ENCODE results near the gene TNFRSF8. TPM values are rescaled to one million over a fixed set of nuclear protein-coding genes. Genes with fewer than 3 reads are reported as not detected.

Gene TNFRSF8
- total RNA-seq, 1 experiment from 2014 or later, result 20.8 TPM

DNA sequence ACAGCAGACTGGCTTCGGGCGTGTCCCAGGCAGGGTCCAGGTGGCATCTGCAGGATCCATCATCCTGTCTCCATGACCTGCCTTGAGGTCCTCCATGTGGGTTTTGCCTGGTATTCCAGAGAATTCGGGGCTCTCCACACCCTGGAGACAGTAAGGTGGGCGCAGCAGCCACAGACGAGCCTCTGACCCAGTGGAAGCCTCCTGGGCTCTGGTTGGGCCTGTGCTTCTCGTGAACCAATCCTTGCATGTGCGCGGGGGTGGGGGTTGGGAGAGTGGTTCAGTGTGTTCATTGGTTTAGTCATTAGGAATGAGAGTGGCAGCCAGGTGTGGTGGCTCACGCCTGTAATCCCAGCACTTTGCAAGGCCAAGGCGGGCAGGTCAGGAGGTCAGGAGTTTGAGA, 71.6 kb downstream of the TNFRSF8 start (continued):
- TF ChIP-seq, protein P1, sequence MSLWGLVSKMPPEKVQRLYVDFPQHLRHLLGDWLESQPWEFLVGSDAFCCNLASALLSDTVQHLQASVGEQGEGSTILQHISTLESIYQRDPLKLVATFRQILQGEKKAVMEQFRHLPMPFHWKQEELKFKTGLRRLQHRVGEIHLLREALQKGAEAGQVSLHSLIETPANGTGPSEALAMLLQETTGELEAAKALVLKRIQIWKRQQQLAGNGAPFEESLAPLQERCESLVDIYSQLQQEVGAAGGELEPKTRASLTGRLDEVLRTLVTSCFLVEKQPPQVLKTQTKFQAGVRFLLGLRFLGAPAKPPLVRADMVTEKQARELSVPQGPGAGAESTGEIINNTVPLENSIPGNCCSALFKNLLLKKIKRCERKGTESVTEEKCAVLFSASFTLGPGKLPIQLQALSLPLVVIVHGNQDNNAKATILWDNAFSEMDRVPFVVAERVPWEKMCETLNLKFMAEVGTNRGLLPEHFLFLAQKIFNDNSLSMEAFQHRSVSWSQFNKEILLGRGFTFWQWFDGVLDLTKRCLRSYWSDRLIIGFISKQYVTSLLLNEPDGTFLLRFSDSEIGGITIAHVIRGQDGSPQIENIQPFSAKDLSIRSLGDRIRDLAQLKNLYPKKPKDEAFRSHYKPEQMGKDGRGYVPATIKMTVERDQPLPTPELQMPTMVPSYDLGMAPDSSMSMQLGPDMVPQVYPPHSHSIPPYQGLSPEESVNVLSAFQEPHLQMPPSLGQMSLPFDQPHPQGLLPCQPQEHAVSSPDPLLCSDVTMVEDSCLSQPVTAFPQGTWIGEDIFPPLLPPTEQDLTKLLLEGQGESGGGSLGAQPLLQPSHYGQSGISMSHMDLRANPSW (CRISPR knock-in tag; conservative IDR thresholded peaks at IDR 0.05; ENCODE audit: low read depth), result no peak
- TF ChIP-seq HMGA2 (CRISPR knock-in tag; IDR thresholded peaks at IDR 0.05) (no peak), ZNF671 (CRISPR knock-in tag; IDR thresholded peaks at IDR 0.05) (no peak), IRF2 (CRISPR knock-in tag; IDR thresholded peaks at IDR 0.05; ENCODE audit: borderline replicate concordance, low read depth) (no peak), GTF2I (CRISPR knock-in tag; conservative IDR thresholded peaks at IDR 0.05) (no peak), PRRX2 (CRISPR knock-in tag; IDR thresholded peaks at IDR 0.05) (no peak)
- TF ChIP-seq, protein P2, sequence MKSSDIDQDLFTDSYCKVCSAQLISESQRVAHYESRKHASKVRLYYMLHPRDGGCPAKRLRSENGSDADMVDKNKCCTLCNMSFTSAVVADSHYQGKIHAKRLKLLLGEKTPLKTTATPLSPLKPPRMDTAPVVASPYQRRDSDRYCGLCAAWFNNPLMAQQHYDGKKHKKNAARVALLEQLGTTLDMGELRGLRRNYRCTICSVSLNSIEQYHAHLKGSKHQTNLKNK (CRISPR knock-in tag; IDR thresholded peaks at IDR 0.05), result no peak
- TF ChIP-seq, protein P3, sequence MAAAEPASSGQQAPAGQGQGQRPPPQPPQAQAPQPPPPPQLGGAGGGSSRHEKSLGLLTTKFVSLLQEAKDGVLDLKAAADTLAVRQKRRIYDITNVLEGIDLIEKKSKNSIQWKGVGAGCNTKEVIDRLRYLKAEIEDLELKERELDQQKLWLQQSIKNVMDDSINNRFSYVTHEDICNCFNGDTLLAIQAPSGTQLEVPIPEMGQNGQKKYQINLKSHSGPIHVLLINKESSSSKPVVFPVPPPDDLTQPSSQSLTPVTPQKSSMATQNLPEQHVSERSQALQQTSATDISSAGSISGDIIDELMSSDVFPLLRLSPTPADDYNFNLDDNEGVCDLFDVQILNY (CRISPR knock-in tag; IDR thresholded peaks at IDR 0.05), result no peak

DNA sequence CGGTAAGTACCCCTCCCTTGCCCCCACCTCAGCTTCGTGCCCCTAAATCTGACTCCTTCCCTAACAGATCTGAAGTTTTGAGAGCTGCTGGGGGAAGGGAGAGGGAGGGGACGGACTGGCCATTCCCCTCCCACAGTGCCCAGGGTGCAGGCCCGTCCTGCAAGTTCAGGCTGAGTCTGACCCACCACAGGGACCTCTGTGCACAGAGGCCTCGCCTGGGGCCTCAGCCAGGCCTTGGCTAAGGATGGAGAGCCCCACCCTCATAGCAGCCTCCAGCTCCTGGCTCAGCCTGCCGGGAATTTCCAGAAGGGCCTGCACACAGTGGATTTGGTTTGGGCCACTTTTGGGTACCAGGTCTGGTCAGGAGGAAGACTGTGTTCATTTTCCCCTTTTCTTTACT, 72.5 kb downstream of the TNFRSF8 start:
- ATAC-seq, result no peak
- no peaks in the 10 kb centered on the region for H3K27me3 Mint-ChIP-seq (ENCODE audit: low read depth)
- CTCF ChIA-PET, result interaction anchor here (0.7 to 1.1 kb wide), 5 partner anchors 11 to 73 kb away, joined by 3 to 9 read pairs (median 4); no protein-coding TSS in a partner anchor
- H3K4me1 Mint-ChIP-seq, result no peaks in the 10 kb centered on the region
- no peaks in the 10 kb centered on the region for H3K9me3 Mint-ChIP-seq
- POLR2A ChIA-PET, result no interaction called here
- no peaks in the 10 kb centered on the region; the same call in 1 of the 2 replicates for H3K36me3 Mint-ChIP-seq
- DNase-seq (ENCODE audit: low spot score), result no peak
- no peak overlapping the region for H3K4me3 Mint-ChIP-seq
- no peak overlapping the region for H3K27ac Mint-ChIP-seq
- TF ChIP-seq, protein P4, sequence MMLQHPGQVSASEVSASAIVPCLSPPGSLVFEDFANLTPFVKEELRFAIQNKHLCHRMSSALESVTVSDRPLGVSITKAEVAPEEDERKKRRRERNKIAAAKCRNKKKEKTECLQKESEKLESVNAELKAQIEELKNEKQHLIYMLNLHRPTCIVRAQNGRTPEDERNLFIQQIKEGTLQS (CRISPR knock-in tag; conservative IDR thresholded peaks at IDR 0.05), result no peak
- TF ChIP-seq, protein P5, sequence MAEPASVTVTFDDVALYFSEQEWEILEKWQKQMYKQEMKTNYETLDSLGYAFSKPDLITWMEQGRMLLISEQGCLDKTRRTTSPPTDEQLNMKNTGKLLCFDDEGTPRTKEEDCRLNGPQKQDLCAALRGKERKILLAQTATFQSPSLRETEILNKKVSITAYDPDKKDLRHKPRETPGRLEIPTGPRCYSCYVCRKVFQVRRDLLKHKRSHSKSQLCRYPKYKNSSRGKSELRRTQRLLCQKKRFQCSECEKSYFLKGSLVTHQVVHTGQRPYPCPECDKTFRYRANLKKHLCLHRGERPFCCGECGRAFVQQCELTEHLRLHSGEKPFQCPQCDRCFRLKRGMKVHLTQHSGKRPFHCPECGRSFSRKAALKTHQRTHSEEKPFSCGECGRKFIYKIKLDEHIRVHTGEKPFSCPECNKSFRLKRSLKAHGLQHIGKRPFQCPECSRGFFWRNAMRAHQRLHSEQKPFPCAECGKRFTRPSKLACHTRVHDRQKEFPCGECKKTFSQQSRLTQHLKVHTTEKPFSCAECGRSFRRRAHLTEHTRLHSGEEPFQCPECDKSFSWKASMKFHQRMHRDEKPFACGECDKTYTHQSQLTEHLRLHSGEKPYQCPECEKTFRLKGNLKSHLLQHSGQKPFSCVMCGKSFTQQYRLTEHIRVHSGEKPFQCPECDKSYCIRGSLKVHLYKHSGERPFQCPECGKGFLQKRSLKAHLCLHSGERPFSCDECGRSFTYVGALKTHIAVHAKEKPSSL (CRISPR knock-in tag; conservative IDR thresholded peaks at IDR 0.05), result no peak
- TF ChIP-seq ZNF138 (CRISPR knock-in tag; conservative IDR thresholded peaks at IDR 0.05) (no peak), RORB (CRISPR knock-in tag; IDR thresholded peaks at IDR 0.05) (no peak), CREB1 (CRISPR knock-in tag; IDR thresholded peaks at IDR 0.05) (no peak), GABPB1 (CRISPR knock-in tag; IDR thresholded peaks at IDR 0.05) (no peak), SMAD4 (CRISPR knock-in tag; IDR thresholded peaks at IDR 0.05) (no peak), ZBTB21 (CRISPR knock-in tag; IDR thresholded peaks at IDR 0.05; ENCODE audit: borderline replicate concordance) (no peak), CREM (CRISPR knock-in tag; IDR thresholded peaks at IDR 0.05) (no peak)
- TF ChIP-seq, protein P6, sequence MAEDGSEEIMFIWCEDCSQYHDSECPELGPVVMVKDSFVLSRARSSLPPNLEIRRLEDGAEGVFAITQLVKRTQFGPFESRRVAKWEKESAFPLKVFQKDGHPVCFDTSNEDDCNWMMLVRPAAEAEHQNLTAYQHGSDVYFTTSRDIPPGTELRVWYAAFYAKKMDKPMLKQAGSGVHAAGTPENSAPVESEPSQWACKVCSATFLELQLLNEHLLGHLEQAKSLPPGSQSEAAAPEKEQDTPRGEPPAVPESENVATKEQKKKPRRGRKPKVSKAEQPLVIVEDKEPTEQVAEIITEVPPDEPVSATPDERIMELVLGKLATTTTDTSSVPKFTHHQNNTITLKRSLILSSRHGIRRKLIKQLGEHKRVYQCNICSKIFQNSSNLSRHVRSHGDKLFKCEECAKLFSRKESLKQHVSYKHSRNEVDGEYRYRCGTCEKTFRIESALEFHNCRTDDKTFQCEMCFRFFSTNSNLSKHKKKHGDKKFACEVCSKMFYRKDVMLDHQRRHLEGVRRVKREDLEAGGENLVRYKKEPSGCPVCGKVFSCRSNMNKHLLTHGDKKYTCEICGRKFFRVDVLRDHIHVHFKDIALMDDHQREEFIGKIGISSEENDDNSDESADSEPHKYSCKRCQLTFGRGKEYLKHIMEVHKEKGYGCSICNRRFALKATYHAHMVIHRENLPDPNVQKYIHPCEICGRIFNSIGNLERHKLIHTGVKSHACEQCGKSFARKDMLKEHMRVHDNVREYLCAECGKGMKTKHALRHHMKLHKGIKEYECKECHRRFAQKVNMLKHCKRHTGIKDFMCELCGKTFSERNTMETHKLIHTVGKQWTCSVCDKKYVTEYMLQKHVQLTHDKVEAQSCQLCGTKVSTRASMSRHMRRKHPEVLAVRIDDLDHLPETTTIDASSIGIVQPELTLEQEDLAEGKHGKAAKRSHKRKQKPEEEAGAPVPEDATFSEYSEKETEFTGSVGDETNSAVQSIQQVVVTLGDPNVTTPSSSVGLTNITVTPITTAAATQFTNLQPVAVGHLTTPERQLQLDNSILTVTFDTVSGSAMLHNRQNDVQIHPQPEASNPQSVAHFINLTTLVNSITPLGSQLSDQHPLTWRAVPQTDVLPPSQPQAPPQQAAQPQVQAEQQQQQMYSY (CRISPR knock-in tag; IDR thresholded peaks at IDR 0.05), result no peak
- TF ChIP-seq, protein P7, sequence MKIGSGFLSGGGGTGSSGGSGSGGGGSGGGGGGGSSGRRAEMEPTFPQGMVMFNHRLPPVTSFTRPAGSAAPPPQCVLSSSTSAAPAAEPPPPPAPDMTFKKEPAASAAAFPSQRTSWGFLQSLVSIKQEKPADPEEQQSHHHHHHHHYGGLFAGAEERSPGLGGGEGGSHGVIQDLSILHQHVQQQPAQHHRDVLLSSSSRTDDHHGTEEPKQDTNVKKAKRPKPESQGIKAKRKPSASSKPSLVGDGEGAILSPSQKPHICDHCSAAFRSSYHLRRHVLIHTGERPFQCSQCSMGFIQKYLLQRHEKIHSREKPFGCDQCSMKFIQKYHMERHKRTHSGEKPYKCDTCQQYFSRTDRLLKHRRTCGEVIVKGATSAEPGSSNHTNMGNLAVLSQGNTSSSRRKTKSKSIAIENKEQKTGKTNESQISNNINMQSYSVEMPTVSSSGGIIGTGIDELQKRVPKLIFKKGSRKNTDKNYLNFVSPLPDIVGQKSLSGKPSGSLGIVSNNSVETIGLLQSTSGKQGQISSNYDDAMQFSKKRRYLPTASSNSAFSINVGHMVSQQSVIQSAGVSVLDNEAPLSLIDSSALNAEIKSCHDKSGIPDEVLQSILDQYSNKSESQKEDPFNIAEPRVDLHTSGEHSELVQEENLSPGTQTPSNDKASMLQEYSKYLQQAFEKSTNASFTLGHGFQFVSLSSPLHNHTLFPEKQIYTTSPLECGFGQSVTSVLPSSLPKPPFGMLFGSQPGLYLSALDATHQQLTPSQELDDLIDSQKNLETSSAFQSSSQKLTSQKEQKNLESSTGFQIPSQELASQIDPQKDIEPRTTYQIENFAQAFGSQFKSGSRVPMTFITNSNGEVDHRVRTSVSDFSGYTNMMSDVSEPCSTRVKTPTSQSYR (CRISPR knock-in tag; IDR thresholded peaks at IDR 0.05), result no peak
- TF ChIP-seq, protein P8, sequence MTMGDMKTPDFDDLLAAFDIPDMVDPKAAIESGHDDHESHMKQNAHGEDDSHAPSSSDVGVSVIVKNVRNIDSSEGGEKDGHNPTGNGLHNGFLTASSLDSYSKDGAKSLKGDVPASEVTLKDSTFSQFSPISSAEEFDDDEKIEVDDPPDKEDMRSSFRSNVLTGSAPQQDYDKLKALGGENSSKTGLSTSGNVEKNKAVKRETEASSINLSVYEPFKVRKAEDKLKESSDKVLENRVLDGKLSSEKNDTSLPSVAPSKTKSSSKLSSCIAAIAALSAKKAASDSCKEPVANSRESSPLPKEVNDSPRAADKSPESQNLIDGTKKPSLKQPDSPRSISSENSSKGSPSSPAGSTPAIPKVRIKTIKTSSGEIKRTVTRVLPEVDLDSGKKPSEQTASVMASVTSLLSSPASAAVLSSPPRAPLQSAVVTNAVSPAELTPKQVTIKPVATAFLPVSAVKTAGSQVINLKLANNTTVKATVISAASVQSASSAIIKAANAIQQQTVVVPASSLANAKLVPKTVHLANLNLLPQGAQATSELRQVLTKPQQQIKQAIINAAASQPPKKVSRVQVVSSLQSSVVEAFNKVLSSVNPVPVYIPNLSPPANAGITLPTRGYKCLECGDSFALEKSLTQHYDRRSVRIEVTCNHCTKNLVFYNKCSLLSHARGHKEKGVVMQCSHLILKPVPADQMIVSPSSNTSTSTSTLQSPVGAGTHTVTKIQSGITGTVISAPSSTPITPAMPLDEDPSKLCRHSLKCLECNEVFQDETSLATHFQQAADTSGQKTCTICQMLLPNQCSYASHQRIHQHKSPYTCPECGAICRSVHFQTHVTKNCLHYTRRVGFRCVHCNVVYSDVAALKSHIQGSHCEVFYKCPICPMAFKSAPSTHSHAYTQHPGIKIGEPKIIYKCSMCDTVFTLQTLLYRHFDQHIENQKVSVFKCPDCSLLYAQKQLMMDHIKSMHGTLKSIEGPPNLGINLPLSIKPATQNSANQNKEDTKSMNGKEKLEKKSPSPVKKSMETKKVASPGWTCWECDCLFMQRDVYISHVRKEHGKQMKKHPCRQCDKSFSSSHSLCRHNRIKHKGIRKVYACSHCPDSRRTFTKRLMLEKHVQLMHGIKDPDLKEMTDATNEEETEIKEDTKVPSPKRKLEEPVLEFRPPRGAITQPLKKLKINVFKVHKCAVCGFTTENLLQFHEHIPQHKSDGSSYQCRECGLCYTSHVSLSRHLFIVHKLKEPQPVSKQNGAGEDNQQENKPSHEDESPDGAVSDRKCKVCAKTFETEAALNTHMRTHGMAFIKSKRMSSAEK (CRISPR knock-in tag; IDR thresholded peaks at IDR 0.05; ENCODE audit: borderline replicate concordance), result no peak
